H1 (cell line): ENCODE results near the gene MAP2K5. TPM values are rescaled to one million over a fixed set of nuclear protein-coding genes. Genes with fewer than 3 reads are reported as not detected.

Experiments used
- CTCF ChIA-PET: fragments of 300-600 bp; sonication (Branson Sonifier 250); formaldehyde crosslinking; loops from one replicate; lab custom pipeline; 2021; ENCODE audit not compliant: partially characterized antibody; lab: Charles Lee
- POLR2A ChIA-PET: fragments of 300-600 bp; sonication (Branson Sonifier 250); formaldehyde crosslinking; loops from one replicate; lab custom pipeline; 2021; ENCODE audit warnings: inconsistent platforms; ENCODE audit not compliant: partially characterized antibody; lab: Charles Lee
- DNase-seq, 2 experiments: peaks; one replicate each; pipeline versions ENCODE4 v3.0.0 to v3.0.0-alpha.2; 2010 to 2022; ENCODE audit warnings: low spot score in 2 of 2, low read depth in 1 of 2, mixed read lengths in 1 of 2
- FAIRE-seq: peaks from 2 replicates; lab custom pipeline; 2011; peaks lifted over from hg19 to GRCh38; lab: Jason Lieb, UNC
- H2AFZ ChIP-seq: 2 replicates; pipeline ENCODE4 v1.8.1; 2012; ENCODE audit warnings: low read length, inconsistent platforms
- H2AK5ac ChIP-seq: 2 replicates; pipeline ENCODE4 v1.6.1; 2013; ENCODE audit warnings: low read depth, low read length
- H2BK120ac ChIP-seq: replicated peaks from 2 replicates; pipeline ENCODE3; 2013; ENCODE audit warnings: low read depth, low read length, inconsistent platforms
- H2BK12ac ChIP-seq: 2 replicates; pipeline ENCODE4 v1.6.1; 2013; ENCODE audit warnings: low read depth, low read length
- H2BK15ac ChIP-seq: 2 replicates; pipeline ENCODE4 v1.6.1; 2013; ENCODE audit warnings: low read length
- H2BK20ac ChIP-seq: 2 replicates; pipeline ENCODE4 v1.6.1; 2013; ENCODE audit warnings: low read length
- H2BK5ac ChIP-seq: 2 replicates; pipeline ENCODE4 v1.6.1; 2013; ENCODE audit warnings: low read depth, low read length
- H3K14ac ChIP-seq: 2 replicates; pipeline ENCODE4 v1.6.1; 2013; ENCODE audit warnings: inconsistent platforms; ENCODE audit not compliant: insufficient read length
- H3K18ac ChIP-seq: 2 replicates; pipeline ENCODE4 v1.6.1; 2013; ENCODE audit warnings: low read length; ENCODE audit errors: extremely low read depth
- H3K23ac ChIP-seq: 2 replicates; pipeline ENCODE4 v1.6.1; 2013; ENCODE audit warnings: inconsistent platforms; ENCODE audit not compliant: insufficient read length
- H3K23me2 ChIP-seq: 2 replicates; pipeline ENCODE4 v1.6.1; 2013; ENCODE audit warnings: low read depth, low read length
- H3K27ac ChIP-seq: 2 replicates; pipeline ENCODE4 v1.6.1; 2011; ENCODE audit warnings: low read depth, low read length, inconsistent platforms
- H3K27me3 ChIP-seq, 4 experiments: replicated peaks in 1 of 4; 1 replicate in 1 of 4; 2 replicates in 3 of 4; pipeline versions ENCODE4 v1.6.1 to v1.8.1; 2011 to 2013; ENCODE audit warnings: low read length in 3 of 4, mild to moderate bottlenecking in 3 of 4, inconsistent platforms in 2 of 4, mixed read lengths in 2 of 4, moderate library complexity in 1 of 4; ENCODE audit not compliant: control insufficient read depth in 3 of 4, insufficient read depth in 3 of 4; ENCODE audit errors: extremely low read depth in 1 of 4
- H3K36me3 ChIP-seq, 4 experiments: 2 replicates each; pipeline versions ENCODE4 v1.6.1 to v1.8.1; 2011 to 2013; ENCODE audit warnings: mild to moderate bottlenecking in 4 of 4, low read length in 3 of 4, moderate library complexity in 2 of 4, control low read depth in 1 of 4, inconsistent platforms in 1 of 4; ENCODE audit not compliant: insufficient read depth in 4 of 4, control insufficient read depth in 2 of 4
- H3K4ac ChIP-seq: replicated peaks from 2 replicates; pipeline ENCODE3; 2013; ENCODE audit warnings: low read length, low read depth, mixed read lengths, inconsistent platforms; ENCODE audit not compliant: insufficient read length
- H3K4me1 ChIP-seq, 4 experiments: replicated peaks in 1 of 4; 1 replicate in 1 of 4; 2 replicates in 3 of 4; pipeline versions ENCODE4 v1.6.1 to v1.8.1; 2011 to 2013; ENCODE audit warnings: low read length in 3 of 4, inconsistent platforms in 2 of 4, mixed read lengths in 1 of 4; ENCODE audit not compliant: insufficient read depth in 4 of 4, control insufficient read depth in 3 of 4
- H3K4me2 ChIP-seq, 2 experiments: 2 replicates each; pipeline versions ENCODE4 v1.6.1 to v1.8.1; 2011 to 2013; ENCODE audit warnings: low read depth in 2 of 2, low read length in 2 of 2, control low read depth in 1 of 2, inconsistent platforms in 1 of 2, mild to moderate bottlenecking in 1 of 2; ENCODE audit not compliant: insufficient read depth in 1 of 2
- H3K4me3 ChIP-seq, 4 experiments: fragments of 200-600, 300-600 bp in 1 of 4; sonication (generic), shearing (Covaris generic), sonication (Bioruptor Twin) in 1 of 4; 2 replicates each; pipeline versions ENCODE4 v1.5.1 to v1.8.1; 2011 to 2016; ENCODE audit warnings: low read length in 4 of 4, low read depth in 3 of 4, control low read depth in 2 of 4, inconsistent platforms in 2 of 4, mild to moderate bottlenecking in 2 of 4, mixed read lengths in 1 of 4, moderate library complexity in 1 of 4; ENCODE audit not compliant: insufficient read depth in 2 of 4; ENCODE audit errors: extremely low read depth in 1 of 4
- H3K56ac ChIP-seq: replicated peaks from 2 replicates; pipeline ENCODE3; 2013; ENCODE audit warnings: low read depth, mild to moderate bottlenecking, mixed read lengths, low read length, inconsistent platforms; ENCODE audit not compliant: insufficient read length
- H3K79me1 ChIP-seq: 2 replicates; pipeline ENCODE4 v1.6.1; 2013; ENCODE audit warnings: low read depth, low read length, control low read depth
- H3K79me2 ChIP-seq, 2 experiments: 2 replicates each; pipeline versions ENCODE4 v1.6.1 to v1.8.1; 2012 to 2013; ENCODE audit warnings: low read length in 2 of 2, mild to moderate bottlenecking in 2 of 2, inconsistent platforms in 1 of 2; ENCODE audit not compliant: insufficient read depth in 2 of 2, control insufficient read depth in 1 of 2
- H3K9ac ChIP-seq, 4 experiments: replicated peaks in 1 of 4; 1 replicate in 1 of 4; 2 replicates in 3 of 4; pipeline versions ENCODE4 v1.6.1 to v1.8.1; 2011 to 2013; ENCODE audit warnings: low read depth in 3 of 4, low read length in 3 of 4, control low read depth in 2 of 4, mild to moderate bottlenecking in 2 of 4, moderate library complexity in 2 of 4, inconsistent platforms in 1 of 4; ENCODE audit errors: extremely low read depth in 1 of 4
- H3K9me3 ChIP-seq, 2 experiments: 2 replicates each; pipeline versions ENCODE4 v1.6.1 to v1.8.1; 2012 to 2013; ENCODE audit warnings: mild to moderate bottlenecking in 2 of 2, moderate library complexity in 2 of 2, control low read depth in 1 of 2, inconsistent platforms in 1 of 2, low read depth in 1 of 2, low read length in 1 of 2, mixed read lengths in 1 of 2; ENCODE audit not compliant: insufficient read depth in 2 of 2
- H4K20me1 ChIP-seq, 2 experiments: replicated peaks in 1 of 2; 2 replicates each; pipeline versions ENCODE3 to v1.8.1; 2011 to 2013; ENCODE audit warnings: inconsistent platforms in 2 of 2, low read length in 2 of 2, mild to moderate bottlenecking in 1 of 2; ENCODE audit not compliant: insufficient read depth in 2 of 2, control insufficient read depth in 1 of 2
- H4K5ac ChIP-seq: 2 replicates; pipeline ENCODE4 v1.6.1; 2013; ENCODE audit warnings: low read length, low read depth, mixed read lengths, inconsistent platforms; ENCODE audit not compliant: insufficient read length
- H4K8ac ChIP-seq: 2 replicates; pipeline ENCODE4 v1.8.0; 2013; ENCODE audit warnings: mild to moderate bottlenecking, moderate library complexity, low read length, inconsistent platforms; ENCODE audit not compliant: insufficient read depth; ENCODE audit errors: extremely low read depth
- H4K91ac ChIP-seq: replicated peaks from 2 replicates; pipeline ENCODE3; 2013; ENCODE audit warnings: low read length, mixed read lengths, inconsistent platforms; ENCODE audit not compliant: insufficient read length
- CHD1 ChIP-seq: IDR thresholded peaks from 2 replicates; pipeline ENCODE4 v1.6.1; 2012; ENCODE audit warnings: low read depth, low read length, improper control_type of control experiment
- CREB1 ChIP-seq: IDR thresholded peaks from 2 replicates; pipeline ENCODE4 v1.6.1; 2012; ENCODE audit warnings: inconsistent platforms
- E2F6 ChIP-seq: IDR thresholded peaks from 2 replicates; pipeline ENCODE4 v1.6.1; 2012; ENCODE audit warnings: inconsistent platforms
- EP300 ChIP-seq, 2 experiments: IDR thresholded peaks; 1 replicate in 1 of 2; 2 replicates in 1 of 2; pipeline ENCODE4 v1.6.1; 2011 to 2012; ENCODE audit warnings: low read depth in 2 of 2, low read length in 2 of 2, mild to moderate bottlenecking in 2 of 2, borderline replicate concordance in 1 of 2, inconsistent platforms in 1 of 2, moderate library complexity in 1 of 2
- JUN ChIP-seq: IDR thresholded peaks from 2 replicates; pipeline ENCODE4 v1.6.1; 2011; ENCODE audit warnings: low read depth, mild to moderate bottlenecking, improper control_type of control experiment, low read length
- KDM1A ChIP-seq: fragments of 200-600, 300-600 bp; sonication (generic); IDR thresholded peaks from 2 replicates; pipeline ENCODE4 v1.7.1; 2016; ENCODE audit warnings: mild to moderate bottlenecking, low read length, borderline replicate concordance
- NRF1 ChIP-seq: IDR thresholded peaks from 2 replicates; pipeline ENCODE4 v1.6.1; 2011; ENCODE audit warnings: mild to moderate bottlenecking, low read depth, low read length, improper control_type of control experiment
- POLR2A ChIP-seq, 2 experiments: IDR thresholded peaks; 1 replicate in 1 of 2; 2 replicates in 1 of 2; pipeline ENCODE4 v1.6.1; 2011; ENCODE audit warnings: low read depth in 2 of 2, low read length in 2 of 2, mild to moderate bottlenecking in 2 of 2; ENCODE audit errors: control extremely low read depth in 1 of 2
- POLR2AphosphoS5 ChIP-seq: IDR thresholded peaks from 2 replicates; pipeline ENCODE4 v1.6.1; 2011; ENCODE audit warnings: low read depth, low read length
- SP1 ChIP-seq: IDR thresholded peaks from 2 replicates; pipeline ENCODE4 v1.6.1; 2011; ENCODE audit warnings: low read depth, low read length
- TCF12 ChIP-seq: IDR thresholded peaks from 2 replicates; pipeline ENCODE4 v1.6.1; 2011; ENCODE audit warnings: low read depth, mild to moderate bottlenecking, low read length
- WGBS, 2 experiments: shearing (Covaris generic) in 1 of 2; methylation state at CpG; one replicate each; pipeline versions ENCODE4 v1.1.6 to v1.1.7; 2013 to 2015; ENCODE audit warnings: low lambda C conversion rate in 2 of 2, mixed read lengths in 2 of 2, inconsistent platforms in 1 of 2, low coverage in 1 of 2, missing lambda C conversion rate in 1 of 2; ENCODE audit not compliant: insufficient replicate concordance in 2 of 2, insufficient coverage in 1 of 2, insufficient read length in 1 of 2; ENCODE audit errors: extremely low coverage in 1 of 2, missing lambda C conversion rate in 1 of 2; 5-methylcytosine and 5-hydroxymethylcytosine counted together
- polyA plus RNA-seq, 7 experiments: library from polyadenylated mRNA; depleted of rRNA in 3 of 7; stranded (reverse) in 5 of 7; unstranded in 2 of 7; fragments of >200 nt in 5 of 7; fragments of 200-250 nt in 2 of 7; gene quantifications; 1 replicate in 5 of 7; 2 replicates in 1 of 7; 4 replicates in 1 of 7; pipeline versions ENCODE4 v1.2.1 to v1.2.3, GENCODE V29; 2011 to 2013; ENCODE audit warnings: missing spikeins in 2 of 7, mixed read lengths in 2 of 7
- total RNA-seq: library from RNA; stranded (reverse); fragmentation: NEBNext Ultra II Directional; extraction: Animal tissue kit (Norgen Biotek cat#: 25700); gene quantifications from 2 replicates; pipeline ENCODE4 v1.2.1, GENCODE V29; 2021
- TF ChIP-seq, protein P1 (sequence below): IDR thresholded peaks from 2 replicates; pipeline ENCODE4 v1.6.1; 2011; ENCODE audit warnings: low read length, improper control_type of control experiment
- TF ChIP-seq, protein P2 (sequence below): IDR thresholded peaks from 2 replicates; pipeline ENCODE4 v1.6.1; 2011; ENCODE audit warnings: low read depth, mild to moderate bottlenecking, low read length; ENCODE audit not compliant: insufficient read depth

MAP2K5 gene
- total and polyA plus RNA-seq, 2 of the 8 experiments (the other 6 are each of a cell fraction or from before 2014, with no cell fraction given), result 4.4 to 15.8 TPM

DNA sequence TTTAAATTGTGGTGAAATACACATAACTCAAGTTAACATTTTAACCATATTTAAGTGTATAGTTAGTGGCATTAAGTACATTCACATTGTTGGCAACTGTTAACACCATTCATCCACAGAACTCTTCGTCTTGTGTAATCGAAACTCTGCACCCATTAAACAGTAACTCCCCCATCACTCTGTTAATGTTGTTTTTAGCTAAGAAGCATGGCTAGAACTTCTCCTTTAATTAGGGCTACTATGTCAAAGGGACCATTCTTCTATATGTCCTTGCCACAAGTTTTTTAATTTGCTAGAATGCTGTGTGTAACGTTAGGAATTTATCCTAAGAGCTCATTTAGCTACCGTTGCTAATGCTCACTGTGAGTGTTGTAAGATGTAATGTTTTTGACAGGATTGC lies 60.6 kb downstream of the MAP2K5 start:
- no peak overlapping the region for H3K14ac ChIP-seq
- H3K27me3 ChIP-seq, result no peaks in the 10 kb centered on the region
- no peaks in the 10 kb centered on the region for H3K23me2 ChIP-seq
- no peak overlapping the region for H3K18ac ChIP-seq
- CTCF ChIA-PET, result interaction anchor here (0.8 to 3.5 kb wide), 3 partner anchors 10 to 146 kb away, joined by 3 to 20 read pairs (median 3); no protein-coding TSS in a partner anchor
- no peaks in the 10 kb centered on the region for H4K20me1 ChIP-seq
- no peak overlapping the region for H3K4ac ChIP-seq
- H3K4me3 ChIP-seq, result no peak overlapping the region
- H2BK5ac ChIP-seq, result no peak overlapping the region
- H4K91ac ChIP-seq, result no peak overlapping the region
- no peaks in the 10 kb centered on the region for H3K9me3 ChIP-seq
- H2AFZ ChIP-seq, result no peak overlapping the region
- WGBS, 2 experiments, result 96% methylated on average over 4 of the region's 4 CpGs; no CpG with 5 or more reads in 1 of the 2 experiments
- DNase-seq (no peak), FAIRE-seq (no peak)
- no peak overlapping the region for H2AK5ac ChIP-seq
- H3K79me1 ChIP-seq, result no peaks in the 10 kb centered on the region
- TF ChIP-seq SP1 (no peak), E2F6 (no peak), NRF1 (no peak), JUN (no peak), CHD1 (no peak), POLR2AphosphoS5 (no peak), EP300 (IDR thresholded peaks at IDR 0.05; ENCODE audit: borderline replicate concordance in 1 of 2, low read depth in 2 of 2, low read length in 2 of 2) (no peak), POLR2A (IDR thresholded peaks at IDR 0.05; ENCODE audit: control extremely low read depth in 1 of 2, low read depth in 2 of 2, low read length in 2 of 2) (no peak), KDM1A (no peak), CREB1 (no peak), TCF12 (no peak)
- TF ChIP-seq, protein P1, sequence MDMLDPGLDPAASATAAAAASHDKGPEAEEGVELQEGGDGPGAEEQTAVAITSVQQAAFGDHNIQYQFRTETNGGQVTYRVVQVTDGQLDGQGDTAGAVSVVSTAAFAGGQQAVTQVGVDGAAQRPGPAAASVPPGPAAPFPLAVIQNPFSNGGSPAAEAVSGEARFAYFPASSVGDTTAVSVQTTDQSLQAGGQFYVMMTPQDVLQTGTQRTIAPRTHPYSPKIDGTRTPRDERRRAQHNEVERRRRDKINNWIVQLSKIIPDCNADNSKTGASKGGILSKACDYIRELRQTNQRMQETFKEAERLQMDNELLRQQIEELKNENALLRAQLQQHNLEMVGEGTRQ, result no peak
- TF ChIP-seq, protein P2, sequence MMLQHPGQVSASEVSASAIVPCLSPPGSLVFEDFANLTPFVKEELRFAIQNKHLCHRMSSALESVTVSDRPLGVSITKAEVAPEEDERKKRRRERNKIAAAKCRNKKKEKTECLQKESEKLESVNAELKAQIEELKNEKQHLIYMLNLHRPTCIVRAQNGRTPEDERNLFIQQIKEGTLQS, result no peak
- H4K5ac ChIP-seq, result no peak overlapping the region
- no peak overlapping the region for H2BK20ac ChIP-seq
- H3K4me2 ChIP-seq, result no peak overlapping the region
- H2BK12ac ChIP-seq, result no peak overlapping the region
- H2BK15ac ChIP-seq, result no peak overlapping the region
- no peak overlapping the region for H3K23ac ChIP-seq
- no peaks in the 10 kb centered on the region for H3K4me1 ChIP-seq
- no peak overlapping the region for H2BK120ac ChIP-seq
- no peak overlapping the region for H3K56ac ChIP-seq
- no peaks in the 10 kb centered on the region for H3K36me3 ChIP-seq
- no peak overlapping the region for H3K9ac ChIP-seq
- no peak overlapping the region for H4K8ac ChIP-seq
- H3K79me2 ChIP-seq, result no peaks in the 10 kb centered on the region
- no peak overlapping the region for H3K27ac ChIP-seq
- POLR2A ChIA-PET, result interaction anchor here (1.2 kb wide), 1 partner anchor 11 kb away, joined by 3 read pairs; no protein-coding TSS in a partner anchor
